K562 (cell line): ENCODE data around the gene JUP. TPM values are rescaled to one million over a fixed set of nuclear protein-coding genes. Genes with fewer than 3 reads are reported as not detected.

Experiments used
- ARID1B ChIP-seq: fragments of 450-650 bp; IDR thresholded peaks from 2 replicates; pipeline ENCODE4 v1.6.1; 2016; ENCODE audit warnings: antibody characterized with exemption, mild to moderate bottlenecking, inconsistent platforms
- CAMTA2 ChIP-seq: fragments of 250-450 bp; sonication (Bioruptor Pico); conservative IDR thresholded peaks from 2 replicates; pipeline ENCODE4 v1.5.1; 2022
- FOXA1 ChIP-seq: fragments of 450-650 bp; IDR thresholded peaks from 2 replicates; pipeline ENCODE4 v1.6.1; 2016; ENCODE audit warnings: mild to moderate bottlenecking, borderline replicate concordance
- FOXP4 ChIP-seq: sonication (generic); formaldehyde crosslinking; IDR thresholded peaks from 2 replicates; pipeline ENCODE4 v1.8.0; 2022; ENCODE audit warnings: mild to moderate bottlenecking, missing genetic modification reagents, borderline replicate concordance
- HIVEP1 ChIP-seq: fragments of 250-450 bp; sonication (Bioruptor Pico); IDR thresholded peaks from 2 replicates; pipeline ENCODE4 v1.4.0; 2020; ENCODE audit warnings: mild to moderate bottlenecking
- HLTF ChIP-seq: fragments of 450-650 bp; IDR thresholded peaks from 2 replicates; pipeline ENCODE4 v1.6.1; 2016
- HNRNPK ChIP-seq: fragments of 200-400 bp; formaldehyde crosslinking; IDR thresholded peaks from one replicate; pipeline ENCODE4 v1.6.1; 2018; ENCODE audit warnings: mild to moderate bottlenecking, low read depth, low read length; ENCODE audit not compliant: poor library complexity, severe bottlenecking
- KAT8 ChIP-seq: fragments of 450-650 bp; IDR thresholded peaks from 2 replicates; pipeline ENCODE4 v1.6.1; 2016; ENCODE audit warnings: low read depth, mild to moderate bottlenecking
- POLR2AphosphoS5 ChIP-seq: IDR thresholded peaks from 2 replicates; pipeline ENCODE4 v1.6.1; 2011; ENCODE audit warnings: mild to moderate bottlenecking, low read depth, low read length, moderate library complexity; ENCODE audit not compliant: control insufficient read depth, insufficient read depth
- SRSF7 ChIP-seq: fragments of 200-400 bp; formaldehyde crosslinking; optimal IDR thresholded peaks from 2 replicates; pipeline ENCODE3; 2017; ENCODE audit warnings: mild to moderate bottlenecking, low read depth, low read length
- ZBTB1 ChIP-seq: sonication (generic); formaldehyde crosslinking; IDR thresholded peaks from 2 replicates; pipeline ENCODE4 v1.8.1; 2023; ENCODE audit warnings: missing genetic modification reagents, low read depth, mild to moderate bottlenecking, borderline replicate concordance
- ZEB2 ChIP-seq: fragments of 450-650 bp; IDR thresholded peaks from 2 replicates; pipeline ENCODE4 v1.6.1; 2016
- ZNF134 ChIP-seq: fragments of 250-450 bp; sonication (Bioruptor Pico); conservative IDR thresholded peaks from 2 replicates; pipeline ENCODE4 v1.4.0; 2020
- ZNF639 ChIP-seq, 2 experiments: fragments of 200-800 bp in 1 of 2; sonication (Bioruptor generic) in 1 of 2; sonication (generic) in 1 of 2; formaldehyde crosslinking in 1 of 2; IDR thresholded peaks in 1 of 2; conservative IDR thresholded peaks in 1 of 2; 2 replicates each; pipeline versions ENCODE4 v1.5.0 to v1.6.1; 2016 to 2020; ENCODE audit warnings: missing compliant biosample characterization in 1 of 2, missing genetic modification characterization in 1 of 2, missing genetic modification reagents in 1 of 2
- polyA plus RNA-seq, 8 experiments: library from polyadenylated mRNA; depleted of rRNA in 4 of 8; stranded (reverse) in 5 of 8; unstranded in 3 of 8; fragments of >200 nt; fragmentation: Nextera tagmentation in 2 of 8; fragmentation: Illumina TruSeq in 1 of 8; extraction: Ambion mirVana in 2 of 8; extraction: Trizol in 1 of 8; gene quantifications; 2 replicates each; pipeline versions ENCODE4 v1.2.1 to v1.2.3, GENCODE V29; 2011 to 2014; ENCODE audit warnings: inconsistent platforms in 1 of 8, missing spikeins in 1 of 8
- total RNA-seq, 7 experiments: library from RNA; depleted of rRNA in 6 of 7; stranded (reverse); fragments of >200 nt in 6 of 7; fragmentation: Illumina TruSeq in 2 of 7; extraction: Trizol in 2 of 7; gene quantifications; 2 replicates each; pipeline versions ENCODE4 v1.2.1 to v1.2.3, GENCODE V29; 2011 to 2021; ENCODE audit warnings: low replicate concordance in 1 of 7

The JUP gene
- total and polyA plus RNA-seq, 9 of the 15 experiments (the other 6 are each of a cell fraction or from before 2014, with no cell fraction given), result 6.4 to 177 (median 31.2) TPM

GRCh38 chr17:41777574-41778188 lies 8.8 kb downstream of the JUP start (continued):
- TF ChIP-seq HNRNPK (no peak), HLTF (no peak), FOXP4 (CRISPR knock-in tag) (no peak), SRSF7 (no peak), POLR2AphosphoS5 (no peak), ZBTB1 (CRISPR knock-in tag) (no peak), CAMTA2 (no peak), HIVEP1 (CRISPR knock-in tag) (no peak), ZNF639 (CRISPR knock-in tag; conservative IDR thresholded peaks at IDR 0.05 in 1 of 2, IDR thresholded peaks at IDR 0.05 in 1 of 2) (no peak), FOXA1 (no peak), ZNF134 (CRISPR knock-in tag) (no peak), KAT8 (no peak), ARID1B (no peak), ZEB2 (no peak)
